GM23248 (cell line): ENCODE measurements around the gene BICD1. TPM values are rescaled to one million over a fixed set of nuclear protein-coding genes. Genes with fewer than 3 reads are reported as not detected.
A peak's percentile ranks its signal among the peaks of the same experiment; 100 is the strongest.

Experiments used
- DNase-seq: peaks from one replicate; pipeline ENCODE4 v3.0.0-alpha.2; 2015
- H2AFZ ChIP-seq: fragments of 200-600 bp; sonication (generic); 2 replicates; pipeline ENCODE4 v1.6.1; 2016; ENCODE audit warnings: antibody characterized with exemption
- H3F3A ChIP-seq: fragments of 200-600 bp; sonication (generic); 2 replicates; pipeline ENCODE4 v1.6.1; 2016; ENCODE audit warnings: mild to moderate bottlenecking, antibody characterized with exemption, mixed run types; ENCODE audit not compliant: insufficient read depth
- H3K27ac ChIP-seq: fragments of 200-600 bp; sonication (generic); 2 replicates; pipeline ENCODE4 v1.5.1; 2016; ENCODE audit warnings: mild to moderate bottlenecking
- H3K27me3 ChIP-seq: fragments of 200-600 bp; sonication (generic); replicated peaks from 2 replicates; pipeline ENCODE4 v1.6.1; 2016; ENCODE audit warnings: mild to moderate bottlenecking; ENCODE audit not compliant: insufficient read depth
- H3K36me3 ChIP-seq: fragments of 200-600 bp; sonication (generic); 2 replicates; pipeline ENCODE4 v1.6.1; 2016; ENCODE audit warnings: low read depth, mild to moderate bottlenecking
- H3K4me1 ChIP-seq: fragments of 200-600 bp; sonication (generic); 2 replicates; pipeline ENCODE4 v1.6.1; 2016; ENCODE audit warnings: mild to moderate bottlenecking; ENCODE audit not compliant: insufficient read depth
- H3K4me2 ChIP-seq: fragments of 200-600 bp; sonication (generic); one replicate; pipeline ENCODE4 v1.6.1; 2016; ENCODE audit warnings: mild to moderate bottlenecking; ENCODE audit not compliant: unreplicated experiment
- H3K4me3 ChIP-seq: fragments of 200-600 bp; sonication (generic); 2 replicates; pipeline ENCODE4 v1.5.1; 2016; ENCODE audit warnings: mild to moderate bottlenecking
- H3K79me2 ChIP-seq: fragments of 200-600 bp; sonication (generic); 2 replicates; pipeline ENCODE4 v1.6.1; 2016; ENCODE audit warnings: mild to moderate bottlenecking; ENCODE audit not compliant: insufficient read depth
- H3K9ac ChIP-seq: fragments of 200-600 bp; sonication (generic); 2 replicates; pipeline ENCODE4 v1.6.1; 2016; ENCODE audit warnings: mild to moderate bottlenecking
- H3K9me2 ChIP-seq: fragments of 200-600 bp; sonication (generic); 2 replicates; pipeline ENCODE4 v1.6.1; 2016; ENCODE audit warnings: mixed run types, mild to moderate bottlenecking, moderate library complexity; ENCODE audit not compliant: insufficient read depth
- H3K9me3 ChIP-seq: fragments of 200-600 bp; sonication (generic); one replicate; pipeline ENCODE4 v1.6.1; 2017; ENCODE audit warnings: low read depth
- H4K20me1 ChIP-seq: fragments of 200-600 bp; sonication (generic); 2 replicates; pipeline ENCODE4 v1.6.0; 2016; ENCODE audit not compliant: insufficient read depth
- EZH2 ChIP-seq: fragments of 200-600 bp; sonication (generic); IDR thresholded peaks from 2 replicates; pipeline ENCODE4 v1.6.1; 2018; ENCODE audit warnings: antibody characterized with exemption, mild to moderate bottlenecking; ENCODE audit not compliant: insufficient read depth, poor library complexity, severe bottlenecking
- EZH2phosphoT487 ChIP-seq: fragments of 200-600 bp; sonication (generic); IDR thresholded peaks from 2 replicates; pipeline ENCODE4 v1.6.1; 2018; ENCODE audit warnings: antibody characterized with exemption, moderate library complexity, mild to moderate bottlenecking, low read depth; ENCODE audit not compliant: insufficient read depth
- WGBS, 2 experiments: methylation state at CpG; one replicate each; pipeline ENCODE4 v1.1.6; 2015 to 2017; ENCODE audit warnings: low lambda C conversion rate in 2 of 2, low coverage in 1 of 2; ENCODE audit errors: missing lambda C conversion rate in 2 of 2; 5-methylcytosine and 5-hydroxymethylcytosine counted together
- in situ Hi-C: fragments of 300-500 bp; cut with MboI; formaldehyde crosslinking; loops from 2 replicates; pipeline ENCODE4 v1.15.0; 2020
- polyA plus RNA-seq: library from polyadenylated mRNA; unstranded; fragments of >200 nt; fragmentation: Nextera tagmentation; extraction: Ambion mirVana; gene quantifications from 2 replicates; pipeline ENCODE4 v1.2.1, GENCODE V29; 2016
- total RNA-seq: library from RNA; depleted of rRNA; stranded (reverse); fragments of >200 nt; shearing (Covaris generic); gene quantifications from 2 replicates; pipeline ENCODE4 v1.2.3, GENCODE V29; 2014

The BICD1 gene
- total and polyA plus RNA-seq, 2 experiments from 2014 or later: 9.7 to 20.6 TPM

DNA sequence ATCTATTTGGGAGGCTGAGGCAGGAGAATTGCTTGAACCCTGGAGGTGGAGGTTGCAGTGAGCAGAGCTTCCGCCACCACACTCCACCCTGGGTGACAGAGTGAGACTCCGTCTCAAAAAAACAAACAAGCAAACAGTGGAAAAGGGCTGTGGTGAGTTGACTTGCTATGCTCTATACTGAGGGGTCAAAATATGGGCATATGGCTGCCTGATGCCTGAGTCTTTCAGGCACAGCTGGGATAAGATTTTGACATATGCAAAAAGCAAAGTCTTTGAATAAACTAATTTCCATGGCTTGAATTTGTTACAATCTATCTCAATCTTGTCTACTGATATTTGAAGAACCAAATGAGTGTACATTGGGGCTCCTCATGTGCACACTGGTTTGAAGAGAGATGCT lies 40.4 kb upstream of the BICD1 start:
- no peak for TF ChIP-seq EZH2
- TF ChIP-seq EZH2phosphoT487: no peak

DNA sequence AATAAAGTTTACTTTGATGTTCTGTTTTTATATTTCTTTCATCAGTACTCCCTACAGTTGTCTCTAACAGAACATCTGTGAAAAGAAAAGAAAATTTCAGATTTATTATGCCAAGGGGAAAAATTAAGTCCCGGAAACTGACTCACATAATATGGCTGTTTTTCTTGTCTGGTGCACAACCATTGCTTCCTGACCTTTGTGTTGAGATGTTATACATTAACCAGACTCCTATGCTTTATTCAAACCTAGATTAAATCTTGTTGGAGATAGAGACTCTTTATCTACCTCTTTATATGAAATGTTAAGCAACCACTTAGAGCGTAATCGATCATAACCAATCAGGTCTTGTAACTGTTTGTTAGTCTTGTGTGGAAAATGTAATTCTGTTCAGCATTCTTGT lies 37.6 kb upstream of the BICD1 start:
- in situ Hi-C loops: loop anchor here (5.0 to 25.0 kb wide), 2 partner anchors 238 to 593 kb away; no protein-coding TSS in a partner anchor
- peak overlapping the region; percentile 41 for H2AFZ ChIP-seq
- H3K9me2 ChIP-seq: no peaks in the 10 kb centered on the region
- H3K79me2 ChIP-seq: no peaks in the 10 kb centered on the region
- no peak overlapping the region for H3K27ac ChIP-seq
- H3K4me1 ChIP-seq: peaks cover 11% of the 10 kb centered on the region
- H3K9me3 ChIP-seq: no peaks in the 10 kb centered on the region
- WGBS, 2 experiments: 46 to 53% methylated on average over 3 of the region's 3 CpGs
- no peak overlapping the region for H3K4me3 ChIP-seq
- TF ChIP-seq EZH2phosphoT487: no peak
- TF ChIP-seq EZH2: no peak
- no peaks in the 10 kb centered on the region for H4K20me1 ChIP-seq
- no peaks in the 10 kb centered on the region for H3K36me3 ChIP-seq
- DNase-seq: peak; percentile 29
- no peak overlapping the region for H3K4me2 ChIP-seq
- H3K27me3 ChIP-seq: no peaks in the 10 kb centered on the region
- H3F3A ChIP-seq: peaks cover 7% of the 10 kb centered on the region; the same call in 1 of the 2 replicates
- no peak overlapping the region for H3K9ac ChIP-seq

More for the DNA sequence above, 40.4 kb upstream of the BICD1 start:
- WGBS, 2 experiments: 94 to 96% methylated on average over 2 of the region's 2 CpGs
- Histone ChIP-seq H3K4me3 (no peak overlapping the region), H3F3A (peaks cover 7% of the 10 kb centered on the region; the same call in 1 of the 2 replicates), H3K4me1 (peaks cover 11% of the 10 kb centered on the region), H2AFZ (no peak overlapping the region), H4K20me1 (no peaks in the 10 kb centered on the region), H3K4me2 (no peak overlapping the region), H3K9me2 (no peaks in the 10 kb centered on the region), H3K36me3 (no peaks in the 10 kb centered on the region), H3K79me2 (no peaks in the 10 kb centered on the region), H3K9me3 (no peaks in the 10 kb centered on the region), H3K27me3 (no peaks in the 10 kb centered on the region), H3K9ac (no peak overlapping the region), H3K27ac (no peak overlapping the region)
- in situ Hi-C loops: loop anchor here (5.0 to 25.0 kb wide), 2 partner anchors 241 to 596 kb away; no protein-coding TSS in a partner anchor
- no peak for DNase-seq

DNA sequence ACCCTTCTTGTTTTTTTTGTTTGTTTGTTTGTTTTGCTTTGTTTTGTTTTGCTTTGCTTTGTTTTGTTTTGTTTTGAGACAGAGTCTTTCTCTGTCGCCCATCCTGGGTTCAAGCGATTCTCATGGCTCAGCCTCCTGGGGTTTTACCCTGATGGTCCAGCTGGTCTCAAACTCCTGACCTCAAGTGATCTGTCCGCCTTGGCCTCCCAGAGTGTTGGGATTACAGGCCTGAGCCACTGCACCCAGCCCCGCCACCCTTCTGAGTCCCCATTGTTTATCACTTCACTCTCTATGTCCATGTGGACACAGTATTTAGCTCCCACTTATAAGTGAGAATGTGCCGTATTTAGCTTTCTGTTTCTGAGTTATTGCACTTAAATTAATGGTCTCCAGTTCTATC lies 36.9 kb upstream of the BICD1 start:
- H3K4me1 ChIP-seq: peaks cover 11% of the 10 kb centered on the region
- no peak overlapping the region for H3K27ac ChIP-seq
- H3K4me3 ChIP-seq: no peak overlapping the region
- no peaks in the 10 kb centered on the region for H3K9me3 ChIP-seq
- peaks cover 7% of the 10 kb centered on the region; the same call in 1 of the 2 replicates for H3F3A ChIP-seq
- 0 out of 2 replicates have a peak overlapping the region, but pooled peaks have one; percentile 41 for H2AFZ ChIP-seq
- no peak for DNase-seq
- 89 to 91% methylated on average over 5 of the region's 5 CpGs for WGBS, 2 experiments
- H3K4me2 ChIP-seq: no peak overlapping the region
- H3K36me3 ChIP-seq: no peaks in the 10 kb centered on the region
- H4K20me1 ChIP-seq: no peaks in the 10 kb centered on the region
- no peak overlapping the region for H3K9ac ChIP-seq
- in situ Hi-C loops: loop anchor here (5.0 to 25.0 kb wide), 2 partner anchors 238 to 593 kb away; no protein-coding TSS in a partner anchor
- no peaks in the 10 kb centered on the region for H3K27me3 ChIP-seq
- no peak for TF ChIP-seq EZH2phosphoT487
- TF ChIP-seq EZH2: no peak
- H3K9me2 ChIP-seq: no peaks in the 10 kb centered on the region
- no peaks in the 10 kb centered on the region for H3K79me2 ChIP-seq

DNA sequence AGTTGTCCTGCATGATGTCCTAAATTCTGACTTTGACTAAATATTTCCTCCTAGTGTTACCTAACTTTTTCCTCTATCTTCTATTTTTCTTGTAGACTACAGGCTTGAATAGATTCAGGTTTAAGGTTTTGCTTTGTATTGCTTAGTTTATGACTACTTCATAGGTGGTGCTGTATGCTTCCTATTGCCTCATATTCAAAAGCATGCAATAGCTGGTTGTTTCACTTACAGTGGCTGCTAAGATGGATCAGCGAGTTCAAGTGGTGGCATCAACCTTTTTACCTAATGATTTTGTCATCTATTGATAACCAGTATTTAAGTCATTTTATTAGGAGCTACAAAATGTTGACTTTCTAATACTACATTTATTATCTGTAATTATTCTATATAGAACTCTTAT lies 36.3 kb upstream of the BICD1 start:
- Histone ChIP-seq H3K79me2 (no peaks in the 10 kb centered on the region), H3F3A (peaks cover 7% of the 10 kb centered on the region; the same call in 1 of the 2 replicates), H3K4me3 (no peak overlapping the region), H3K9me2 (no peaks in the 10 kb centered on the region), H3K27ac (no peak overlapping the region), H3K9ac (no peak overlapping the region), H4K20me1 (no peaks in the 10 kb centered on the region), H3K4me1 (peaks cover 11% of the 10 kb centered on the region), H3K36me3 (no peaks in the 10 kb centered on the region), H3K9me3 (no peaks in the 10 kb centered on the region), H3K4me2 (no peak overlapping the region), H2AFZ (no peak overlapping the region), H3K27me3 (no peaks in the 10 kb centered on the region)
- DNase-seq: peak; percentile 10
- WGBS, 2 experiments: 76 to 79% methylated on average over 1 of the region's 1 CpG
- TF ChIP-seq EZH2 (no peak), EZH2phosphoT487 (no peak)
- in situ Hi-C loops: loop anchor here (25.0 kb wide), 1 partner anchor 592 kb away; no protein-coding TSS in a partner anchor
